ENCODE results near the gene DDX6. TPM values are rescaled to one million over a fixed set of nuclear protein-coding genes. Genes with fewer than 3 reads are reported as not detected.

DDX6 gene
- polyA plus RNA-seq, 1 donor from 2014 or later: 76.1 TPM

GRCh38 chr11:118837868-118838267, 46.9 kb upstream of the DDX6 start:
- no peak for TF ChIP-seq REST (IDR thresholded peaks at IDR 0.05; ENCODE audit: borderline replicate concordance)
- no peak for TF ChIP-seq EP300 (conservative IDR thresholded peaks at IDR 0.05; ENCODE audit: poor library complexity, severe bottlenecking)
- TF ChIP-seq EZH2 (IDR thresholded peaks at IDR 0.05; ENCODE audit: borderline replicate concordance, insufficient read depth, low read length, poor library complexity, severe bottlenecking): no peak
- no peak for TF ChIP-seq SMC3 (conservative IDR thresholded peaks at IDR 0.05; ENCODE audit: poor library complexity)
- no peak for TF ChIP-seq MXI1 (conservative IDR thresholded peaks at IDR 0.05; ENCODE audit: poor library complexity, severe bottlenecking)
- no peak for TF ChIP-seq CTCF (IDR thresholded peaks at IDR 0.05; ENCODE audit: poor library complexity, severe bottlenecking)
- TF ChIP-seq POLR2AphosphoS5 (IDR thresholded peaks at IDR 0.05): no peak
- no peak for TF ChIP-seq RAD21 (conservative IDR thresholded peaks at IDR 0.05)
- no peak for TF ChIP-seq TAF1 (IDR thresholded peaks at IDR 0.05; ENCODE audit: low read depth)
- no peak overlapping the region for H2AFZ ChIP-seq (ENCODE audit: low read depth, low read length)
- H3K4me2 ChIP-seq (ENCODE audit: low read length): no peak overlapping the region
- no peaks in the 10 kb centered on the region for H3K9me2 ChIP-seq (ENCODE audit: insufficient read depth, low read length)
- no peaks in the 10 kb centered on the region for H3F3A ChIP-seq (ENCODE audit: insufficient read depth, low read length, poor library complexity, severe bottlenecking)
- no peaks in the 10 kb centered on the region for H3K27me3 ChIP-seq (ENCODE audit: insufficient read depth, low read depth, low read length)
- no peak overlapping the region for H3K27ac ChIP-seq (ENCODE audit: low read length)
- no peaks in the 10 kb centered on the region for H4K20me1 ChIP-seq (ENCODE audit: insufficient read depth)
- no peaks in the 10 kb centered on the region for H3K9me3 ChIP-seq (ENCODE audit: low read length)
- no peaks in the 10 kb centered on the region for H3K79me2 ChIP-seq (replicated peaks; ENCODE audit: insufficient read depth, low read length)
- no peak overlapping the region for H3K4me3 ChIP-seq (ENCODE audit: low read length)
- no peaks in the 10 kb centered on the region for H3K36me3 ChIP-seq (ENCODE audit: insufficient read depth, low read length)
- H3K9ac ChIP-seq (ENCODE audit: low read length): no peak overlapping the region

GRCh38 chr11:118834427-118835028, 43.6 kb upstream of the DDX6 start:
- H3K9me3 ChIP-seq (ENCODE audit: low read length): no peaks in the 10 kb centered on the region
- no peak for TF ChIP-seq EZH2 (IDR thresholded peaks at IDR 0.05; ENCODE audit: borderline replicate concordance, insufficient read depth, low read length, poor library complexity, severe bottlenecking)
- no peak for TF ChIP-seq EP300 (conservative IDR thresholded peaks at IDR 0.05; ENCODE audit: poor library complexity, severe bottlenecking)
- TF ChIP-seq TAF1 (IDR thresholded peaks at IDR 0.05; ENCODE audit: low read depth): no peak
- H3K27ac ChIP-seq (ENCODE audit: low read length): no peak overlapping the region
- H2AFZ ChIP-seq (ENCODE audit: low read depth, low read length): no peak overlapping the region
- no peak overlapping the region for H3K9ac ChIP-seq (ENCODE audit: low read length)
- no peaks in the 10 kb centered on the region for H3F3A ChIP-seq (ENCODE audit: insufficient read depth, low read length, poor library complexity, severe bottlenecking)
- no peaks in the 10 kb centered on the region for H3K36me3 ChIP-seq (ENCODE audit: insufficient read depth, low read length)
- no peaks in the 10 kb centered on the region for H3K27me3 ChIP-seq (ENCODE audit: insufficient read depth, low read depth, low read length)
- H3K9me2 ChIP-seq (ENCODE audit: insufficient read depth, low read length): no peaks in the 10 kb centered on the region
- no peaks in the 10 kb centered on the region for H4K20me1 ChIP-seq (ENCODE audit: insufficient read depth)
- no peaks in the 10 kb centered on the region for H3K79me2 ChIP-seq (replicated peaks; ENCODE audit: insufficient read depth, low read length)
- no peak overlapping the region for H3K4me3 ChIP-seq (ENCODE audit: low read length)
- no peak overlapping the region for H3K4me2 ChIP-seq (ENCODE audit: low read length)

All from neural cell (in vitro differentiated cells).